HG02840 (cell line): ENCODE measurements around the gene MEGF11.

ENCODE experiments used
- ATAC-seq: cut with Tn5 transposase; IDR thresholded peaks from one replicate; pipeline ENCODE4 v1.9.1; 2021; ENCODE audit warnings: mild to moderate bottlenecking, moderate library complexity, moderate number of reproducible peaks; ENCODE audit not compliant: unreplicated experiment, low FRiP score

MEGF11 gene

GRCh38 chr15:66184936-66185790, 68.4 kb downstream of the MEGF11 start:
- no peak for ATAC-seq

GRCh38 chr15:66184492-66184891, 69.1 kb downstream of the MEGF11 start:
- ATAC-seq, result no peak

GRCh38 chr15:66180531-66181097, 72.9 kb downstream of the MEGF11 start:
- no peak for ATAC-seq

- ATAC-seq, result no peak
Measured at GRCh38 chr15:66178531-66178910, 75.0 kb downstream of the MEGF11 start.

GRCh38 chr15:66172324-66172980, 81.1 kb downstream of the MEGF11 start:
- ATAC-seq, result no peak

GRCh38 chr15:66171841-66172240, 81.7 kb downstream of the MEGF11 start:
- no peak for ATAC-seq

- no peak for ATAC-seq
Measured at GRCh38 chr15:66170716-66171115, 82.8 kb downstream of the MEGF11 start.

- no peak for ATAC-seq
Measured at GRCh38 chr15:66170042-66170441, 83.5 kb downstream of the MEGF11 start.

- no peak for ATAC-seq
Measured at GRCh38 chr15:66169625-66170024, 83.9 kb downstream of the MEGF11 start.

- no peak for ATAC-seq
Measured at GRCh38 chr15:66169023-66169422, 84.5 kb downstream of the MEGF11 start.

- ATAC-seq, result no peak
Measured at GRCh38 chr15:66167854-66168253, 85.7 kb downstream of the MEGF11 start.

- no peak for ATAC-seq
Measured at GRCh38 chr15:66165856-66166255, 87.7 kb downstream of the MEGF11 start.

- no peak for ATAC-seq
Measured at GRCh38 chr15:66164788-66165187, 88.8 kb downstream of the MEGF11 start.

GRCh38 chr15:66163553-66163952, 90.0 kb downstream of the MEGF11 start:
- no peak for ATAC-seq

GRCh38 chr15:66162286-66162685, 91.3 kb downstream of the MEGF11 start:
- ATAC-seq, result no peak

GRCh38 chr15:66161575-66162118, 91.9 kb downstream of the MEGF11 start:
- no peak for ATAC-seq

GRCh38 chr15:66161108-66161507, 92.4 kb downstream of the MEGF11 start:
- ATAC-seq, result no peak

- ATAC-seq, result no peak
Measured at GRCh38 chr15:66157507-66157906, 96.0 kb downstream of the MEGF11 start.

GRCh38 chr15:66156310-66156975, 97.1 kb downstream of the MEGF11 start:
- no peak for ATAC-seq

- ATAC-seq, result no peak
Measured at GRCh38 chr15:66155065-66155464, 98.5 kb downstream of the MEGF11 start.

GRCh38 chr15:66154581-66154980, 99.0 kb downstream of the MEGF11 start:
- no peak for ATAC-seq
